Heart right ventricle (tissue), 16 donors: ENCODE results near the gene LAMC2. TPM values are rescaled to one million over a fixed set of nuclear protein-coding genes. Genes with fewer than 3 reads are reported as not detected.

ENCODE experiments used
- ATAC-seq, 8 donors: fragments of 200-7000 bp; cut with Tn5 transposase; one replicate each; pipeline ENCODE4 v1.9.1; 2020; ENCODE audit warnings: mild to moderate bottlenecking in 8 of 8, moderate library complexity in 8 of 8, moderate number of reproducible peaks in 1 of 8
- DNase-seq, 2 donors: peaks; one replicate each; pipeline ENCODE4 v3.0.0-alpha.2; 2020
- H3K27ac ChIP-seq, 10 donors: fragments of 200-600 bp; sonication (generic) in 2 of 10; one replicate each; pipeline versions ENCODE4 v1.5.0 to v1.8.0; 2020 to 2022; ENCODE audit warnings: mild to moderate bottlenecking in 3 of 10
- H3K27me3 ChIP-seq, 7 donors: fragments of 200-600 bp; one replicate each; pipeline ENCODE4 v1.8.0; 2021 to 2022; ENCODE audit warnings: mild to moderate bottlenecking in 2 of 7
- H3K36me3 ChIP-seq, 9 donors: fragments of 200-600 bp; sonication (generic) in 1 of 9; one replicate each; pipeline versions ENCODE4 v1.5.0 to v1.8.0; 2020 to 2022; ENCODE audit warnings: mild to moderate bottlenecking in 2 of 9
- H3K4me1 ChIP-seq, 9 donors: fragments of 200-600 bp; sonication (generic) in 1 of 9; one replicate each; pipeline versions ENCODE4 v1.5.0 to v1.8.0; 2020 to 2022; ENCODE audit warnings: mild to moderate bottlenecking in 4 of 9
- H3K4me3 ChIP-seq, 10 donors: fragments of 200-600 bp; sonication (generic) in 2 of 10; one replicate each; pipeline versions ENCODE4 v1.5.0 to v1.8.0; 2020 to 2022; ENCODE audit warnings: mild to moderate bottlenecking in 7 of 10, moderate library complexity in 2 of 10
- H3K9me3 ChIP-seq, 11 donors: fragments of 200-600 bp in 10 of 11; sonication (generic) in 2 of 11; one replicate each; pipeline versions ENCODE4 v1.5.0 to v1.8.0; 2013 to 2022; ENCODE audit warnings: mild to moderate bottlenecking in 2 of 11, control low read depth in 1 of 11, moderate library complexity in 1 of 11
- WGBS, 2 donors: extraction: QIAGEN DNeasy Blood & Tissue Kit; methylation state at CpG; one replicate each; pipeline ENCODE4 v1.1.7; 2013; ENCODE audit warnings: inconsistent platforms in 1 of 2; 5-methylcytosine and 5-hydroxymethylcytosine counted together
- intact Hi-C, 10 donors: fragments of 100-400 bp; cut with DNase I; formaldehyde crosslinking; loops; one replicate each; pipeline versions ENCODE4 v1.11.1 to v1.14.2; 2022
- polyA plus RNA-seq, 2 donors: library from polyadenylated mRNA; stranded (reverse); fragments of 200-250 nt; gene quantifications; one replicate each; pipeline ENCODE4 v1.2.3, GENCODE V29; 2013
- total RNA-seq, 10 donors: library from RNA; stranded (reverse); fragmentation: NEBNext Ultra II Directional in 3 of 10; extraction: Animal tissue kit (Norgen Biotek cat#: 25700) in 3 of 10; gene quantifications; one replicate each; pipeline versions ENCODE4 v1.2.1 to v1.2.4, GENCODE V29; 2021 to 2023
- TF ChIP-seq, protein P1 (sequence below), 9 donors: fragments of 200-600 bp; sonication (generic) in 2 of 9; IDR thresholded peaks; one replicate each; pipeline versions ENCODE4 v1.5.0 to v1.8.0; 2021 to 2022; ENCODE audit warnings: antibody characterized with exemption in 9 of 9, mild to moderate bottlenecking in 5 of 9, moderate library complexity in 1 of 9
- donor health status: Arrhythmogenic right ventricular cardiomyopathy.
- donor health status: ischemic (EF 13 %, LVEDD 7.1; RV severe dilation, severe dysfunction).
- donor health status: healthy with polysubstance abuse.
- donor health status: DM: no; HTN: yes; CAD: no.
- donor health status: DM: no; HTN: no; CAD: no.
- donor health status: ischemic (EF 25% LVEDD 6.9; RV normal size, moderate dysfunction).
- donor health status: ischemic (EF 25% LVEDD 5.7; RV mildly dilated, moderate dysfunction).
- donor health status: healthy.
- donor health status: DM: yes; HTN: yes; CAD: no.
- donor health status: Ischemic cardiomyopathy.
- donor health status: ischemic (EF 35%, LVEDD 5.7; RV mildly dilated, moderate dysfunction).
- donor health status: nonischemic (EF 11% LVEDD 7.7; RV severe dilation, severe dysfunction).
- donor health status: DM: yes; HTN: yes; CAD: no.
- donor health status: PGD.
- donor health status: ischemic (EF 29% LVEDD 5.4; RV normal size, mild dysfunction).
- donor health status: nonischemic (EF 23%, LVEDD 6.1; RV moderate dilation, normal function).

The LAMC2 gene
- total and polyA plus RNA-seq, 12 donors: 0.53 to 8.8 (median 1.6) TPM

DNA sequence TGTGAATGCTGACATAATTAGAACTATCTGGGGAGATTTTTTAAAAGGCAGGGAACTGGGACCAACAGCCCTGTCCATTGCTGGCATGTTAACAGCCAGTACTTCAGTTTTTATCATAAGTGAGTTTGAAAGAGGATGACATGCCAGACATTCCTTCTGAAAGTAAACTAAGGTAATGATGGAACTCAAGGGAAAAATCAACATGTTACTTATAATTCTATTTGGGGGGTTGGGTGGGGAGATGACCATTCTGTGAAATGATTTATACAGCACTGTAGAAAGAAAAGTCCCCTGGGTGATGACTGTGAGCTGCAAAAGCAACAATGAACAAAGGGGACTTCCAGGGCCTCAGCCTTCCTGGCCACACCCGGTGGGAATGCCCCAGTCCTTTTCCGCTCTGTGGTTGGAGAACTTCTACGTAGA is 5.4 kb upstream of the LAMC2 start:
- peaks cover 0 to 36% (median 28%) of the 10 kb centered on the region in 9 donors for H3K4me1 ChIP-seq
- peak overlapping the region in 1 of 10 donors; percentile 1 for H3K4me3 ChIP-seq
- no peaks in the 10 kb centered on the region for H3K9me3 ChIP-seq
- peak; percentile 29 to 71 for DNase-seq
- 8 to 16% methylated on average over 3 of the region's 3 CpGs for WGBS, 2 donors
- H3K27ac ChIP-seq: peak overlapping the region; percentile 45 to 84 (median 77)
- intact Hi-C loops: loop anchor here in 1 of 10 donors (5.0 kb wide), 1 partner anchor 47 kb away; no protein-coding TSS in a partner anchor
- TF ChIP-seq, protein P1, sequence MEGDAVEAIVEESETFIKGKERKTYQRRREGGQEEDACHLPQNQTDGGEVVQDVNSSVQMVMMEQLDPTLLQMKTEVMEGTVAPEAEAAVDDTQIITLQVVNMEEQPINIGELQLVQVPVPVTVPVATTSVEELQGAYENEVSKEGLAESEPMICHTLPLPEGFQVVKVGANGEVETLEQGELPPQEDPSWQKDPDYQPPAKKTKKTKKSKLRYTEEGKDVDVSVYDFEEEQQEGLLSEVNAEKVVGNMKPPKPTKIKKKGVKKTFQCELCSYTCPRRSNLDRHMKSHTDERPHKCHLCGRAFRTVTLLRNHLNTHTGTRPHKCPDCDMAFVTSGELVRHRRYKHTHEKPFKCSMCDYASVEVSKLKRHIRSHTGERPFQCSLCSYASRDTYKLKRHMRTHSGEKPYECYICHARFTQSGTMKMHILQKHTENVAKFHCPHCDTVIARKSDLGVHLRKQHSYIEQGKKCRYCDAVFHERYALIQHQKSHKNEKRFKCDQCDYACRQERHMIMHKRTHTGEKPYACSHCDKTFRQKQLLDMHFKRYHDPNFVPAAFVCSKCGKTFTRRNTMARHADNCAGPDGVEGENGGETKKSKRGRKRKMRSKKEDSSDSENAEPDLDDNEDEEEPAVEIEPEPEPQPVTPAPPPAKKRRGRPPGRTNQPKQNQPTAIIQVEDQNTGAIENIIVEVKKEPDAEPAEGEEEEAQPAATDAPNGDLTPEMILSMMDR (IDR thresholded peaks at IDR 0.05): no peak
- ATAC-seq: peak; percentile 80 to 96 (median 92)
- H3K36me3 ChIP-seq: no peaks in the 10 kb centered on the region
- H3K27me3 ChIP-seq: peaks cover 0 to 1% (median 0%) of the 10 kb centered on the region in 7 donors

GRCh38 chr1:183186841-183187240 is 777 bp downstream of the LAMC2 start:
- Histone ChIP-seq H3K27ac (no peak overlapping the region), H3K4me3 (no peak overlapping the region), H3K4me1 (peaks cover 0 to 3% (median 0%) of the 10 kb centered on the region in 9 donors), H3K36me3 (no peaks in the 10 kb centered on the region), H3K27me3 (peaks cover 0 to 16% (median 0%) of the 10 kb centered on the region in 7 donors), H3K9me3 (no peaks in the 10 kb centered on the region)
- intact Hi-C loops: no loop called here
- no peak for ATAC-seq
- TF ChIP-seq, protein P1 (IDR thresholded peaks at IDR 0.05): no peak
- no peak for DNase-seq
- WGBS, 2 donors: 85 to 87% methylated on average over 4 of the region's 4 CpGs

- 64 to 69% methylated on average over 1 of the region's 1 CpG for WGBS, 2 donors
- H3K27me3 ChIP-seq: peaks cover 0 to 16% (median 0%) of the 10 kb centered on the region in 7 donors
- no peak overlapping the region for H3K27ac ChIP-seq
- H3K4me1 ChIP-seq: peaks cover 0 to 6% (median 0%) of the 10 kb centered on the region in 9 donors
- intact Hi-C loops: no loop called here
- DNase-seq (no peak), ATAC-seq (no peak)
- H3K4me3 ChIP-seq: no peak overlapping the region
- no peaks in the 10 kb centered on the region for H3K9me3 ChIP-seq
- no peaks in the 10 kb centered on the region for H3K36me3 ChIP-seq
- TF ChIP-seq, protein P1 (IDR thresholded peaks at IDR 0.05): no peak
Observed at GRCh38 chr1:183188240-183188639, 2.2 kb downstream of the LAMC2 start.

DNA sequence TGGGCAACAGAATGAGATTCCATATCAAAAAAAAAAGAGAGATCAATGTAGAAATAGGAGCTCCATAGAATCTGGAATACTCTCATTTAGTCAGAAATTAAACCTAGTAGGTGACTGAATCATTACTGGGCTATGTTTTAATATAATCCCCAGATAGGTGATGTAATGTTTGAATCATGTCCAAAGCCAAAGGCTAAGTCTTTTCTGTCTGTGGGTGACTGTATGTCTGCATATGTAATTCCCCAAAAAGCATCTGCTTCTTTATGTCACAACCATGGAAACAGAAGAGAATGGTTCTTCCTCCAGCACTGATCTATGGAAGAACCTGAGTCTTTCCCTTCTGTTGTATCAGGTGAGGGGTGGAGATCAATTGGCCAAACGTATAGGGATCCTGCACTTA is 5.8 kb downstream of the LAMC2 start:
- Histone ChIP-seq H3K36me3 (no peaks in the 10 kb centered on the region), H3K9me3 (no peaks in the 10 kb centered on the region), H3K4me3 (no peak overlapping the region), H3K27me3 (peaks cover 0 to 3% (median 0%) of the 10 kb centered on the region in 7 donors), H3K27ac (peak overlapping the region in 1 of 10 donors; percentile 7), H3K4me1 (peaks cover 0 to 11% (median 0%) of the 10 kb centered on the region in 9 donors)
- 66 to 76% methylated on average over 1 of the region's 1 CpG for WGBS, 2 donors
- ATAC-seq (peak in 2 of 8 donors; percentile 14 to 20), DNase-seq (no peak)
- TF ChIP-seq, protein P1 (IDR thresholded peaks at IDR 0.05): no peak
- intact Hi-C loops: no loop called here
